DOHH2 (cell line): ENCODE measurements around the gene SCAMP3.
"Not testable (repeated sequence)": the region's sequence is repeated elsewhere in the genome, so short reads cannot be mapped to it uniquely, and the experiment has no call there.

Experiments
- H3F3A ChIP-seq: fragments of 200-600 bp; sonication (generic), shearing (Covaris generic); 2 replicates; pipeline ENCODE4 v1.6.0; 2016; ENCODE audit warnings: antibody characterized with exemption, mild to moderate bottlenecking; ENCODE audit not compliant: control insufficient read depth, insufficient read depth
- H3K27ac ChIP-seq: fragments of 200-600 bp; sonication (generic); 2 replicates; pipeline ENCODE4 v1.5.1; 2014; ENCODE audit warnings: low read depth, mild to moderate bottlenecking, low read length, moderate library complexity
- H3K27me3 ChIP-seq: fragments of 200-600 bp; sonication (generic); 2 replicates; pipeline ENCODE4 v1.6.1; 2014; ENCODE audit warnings: mild to moderate bottlenecking, low read length, mixed read lengths; ENCODE audit not compliant: control insufficient read depth
- H3K36me3 ChIP-seq: fragments of 200-600 bp; sonication (generic); 2 replicates; pipeline ENCODE4 v1.6.1; 2014; ENCODE audit warnings: mild to moderate bottlenecking, low read length, moderate library complexity, mixed read lengths; ENCODE audit not compliant: control insufficient read depth
- H3K4me1 ChIP-seq: fragments of 200-600 bp; sonication (generic); 2 replicates; pipeline ENCODE4 v1.6.1; 2014; ENCODE audit warnings: mild to moderate bottlenecking, low read length, mixed read lengths; ENCODE audit not compliant: control insufficient read depth
- H3K4me2 ChIP-seq: fragments of 200-600 bp; sonication (generic); 2 replicates; pipeline ENCODE4 v1.6.0; 2014; ENCODE audit warnings: mild to moderate bottlenecking, low read length, moderate library complexity
- H3K4me3 ChIP-seq: fragments of 200-600 bp; sonication (generic); 2 replicates; pipeline ENCODE4 v1.5.1; 2014; ENCODE audit warnings: mild to moderate bottlenecking, low read length, mixed read lengths
- H3K79me2 ChIP-seq: fragments of 200-600 bp; sonication (generic); 2 replicates; pipeline ENCODE4 v1.6.1; 2014; ENCODE audit warnings: mild to moderate bottlenecking, low read length, mixed read lengths; ENCODE audit not compliant: control insufficient read depth
- H3K9me2 ChIP-seq: fragments of 200-600 bp; sonication (generic); replicated peaks from 2 replicates; pipeline ENCODE4 v1.6.1; 2014; ENCODE audit warnings: mild to moderate bottlenecking, low read length, mixed read lengths; ENCODE audit not compliant: control insufficient read depth
- H3K9me3 ChIP-seq: fragments of 200-600 bp; sonication (generic); 2 replicates; pipeline ENCODE4 v1.6.1; 2014; ENCODE audit warnings: antibody characterized with exemption, low read length, mixed read lengths; ENCODE audit not compliant: control insufficient read depth, insufficient read depth
- H4K20me1 ChIP-seq: fragments of 200-600 bp; sonication (generic); 2 replicates; pipeline ENCODE4 v1.6.0; 2014; ENCODE audit warnings: low read depth, mild to moderate bottlenecking, antibody characterized with exemption, low read length, moderate library complexity; ENCODE audit not compliant: control insufficient read depth, insufficient read depth
- CTCF ChIP-seq: fragments of 200-600 bp; sonication (generic); IDR thresholded peaks from one replicate; pipeline ENCODE4 v1.5.1; 2014; ENCODE audit warnings: antibody characterized with exemption, mild to moderate bottlenecking, low read depth, low read length; ENCODE audit not compliant: poor library complexity, severe bottlenecking
- EZH2phosphoT487 ChIP-seq: fragments of 200-600 bp; sonication (generic); IDR thresholded peaks from 2 replicates; pipeline ENCODE4 v1.6.1; 2017; ENCODE audit warnings: borderline replicate concordance, mild to moderate bottlenecking, antibody characterized with exemption, low read length, moderate library complexity, mixed read lengths

The SCAMP3 gene

DNA sequence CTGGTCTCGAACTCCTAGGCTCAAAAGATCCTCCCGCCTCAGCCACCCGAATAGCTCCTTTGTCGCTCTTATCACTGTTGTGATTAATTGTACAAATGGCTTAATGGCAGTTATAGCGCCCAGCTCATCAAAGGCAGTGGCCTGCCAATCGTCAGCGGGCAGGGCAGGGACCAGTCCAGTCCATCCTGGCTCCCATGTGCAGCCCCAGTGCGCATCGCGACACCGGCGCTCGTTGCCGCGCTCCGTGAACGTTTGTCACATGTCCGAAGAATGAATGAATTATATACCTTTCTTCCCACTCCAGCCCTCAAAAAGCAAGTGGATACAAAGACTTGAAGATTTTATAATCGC, 35.3 kb downstream of the SCAMP3 start:
- H3K27me3 ChIP-seq: no peaks in the 10 kb centered on the region
- peaks cover 22% of the 10 kb centered on the region for H3K36me3 ChIP-seq
- H3K27ac ChIP-seq: peak overlapping the region; percentile 91
- no peaks in the 10 kb centered on the region for H3K9me2 ChIP-seq
- peaks cover 44% of the 10 kb centered on the region for H3F3A ChIP-seq
- peaks cover 36% of the 10 kb centered on the region for H3K79me2 ChIP-seq
- no peaks in the 10 kb centered on the region for H3K9me3 ChIP-seq
- peak overlapping the region; percentile 98 for H3K4me3 ChIP-seq
- H3K4me1 ChIP-seq: peaks cover 57% of the 10 kb centered on the region
- TF ChIP-seq CTCF (peak; percentile 35), EZH2phosphoT487 (no peak)
- peak overlapping the region; percentile 92 for H3K4me2 ChIP-seq
- H4K20me1 ChIP-seq: no peaks in the 10 kb centered on the region

DNA sequence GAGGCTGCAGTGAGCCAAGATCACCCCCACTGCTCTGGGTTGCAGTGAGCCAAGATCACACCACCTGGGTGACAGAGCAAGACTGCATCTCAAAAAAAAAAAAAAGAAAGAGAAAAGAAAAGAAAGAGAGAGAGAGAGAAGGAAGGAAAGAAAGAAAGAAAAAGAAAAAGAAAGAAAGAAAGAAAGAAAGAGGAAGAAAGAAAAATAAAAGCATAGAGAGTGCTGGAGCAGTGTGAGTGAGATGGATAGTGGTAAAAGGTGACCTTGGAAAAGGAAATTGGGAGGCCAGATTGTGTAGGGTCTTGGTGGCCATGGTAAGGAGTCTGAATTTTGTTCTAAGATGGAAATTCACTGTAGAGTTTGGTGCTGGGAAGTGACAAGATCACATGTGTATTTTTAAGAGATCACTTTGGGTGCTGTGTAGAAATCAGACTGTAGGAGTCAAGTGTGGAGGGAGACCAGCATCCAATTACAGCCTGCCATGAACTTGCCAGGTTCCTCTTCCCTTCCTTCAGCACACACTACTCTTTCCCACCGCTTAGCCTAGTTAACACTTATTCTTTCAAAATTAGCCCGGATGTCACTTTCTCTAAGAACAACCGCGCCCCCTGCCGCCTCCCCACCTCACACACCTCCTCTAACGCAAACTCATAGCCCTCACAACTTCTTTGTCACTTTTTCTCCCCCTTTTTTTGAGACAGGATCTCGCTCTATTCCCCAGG, 35.8 kb downstream of the SCAMP3 start:
- peaks cover 61% of the 10 kb centered on the region for H3K4me1 ChIP-seq
- H3K9me2 ChIP-seq: no peaks in the 10 kb centered on the region
- peaks cover 22% of the 10 kb centered on the region for H3K36me3 ChIP-seq
- TF ChIP-seq EZH2phosphoT487 (no peak), CTCF (peak; percentile 83)
- H3K79me2 ChIP-seq: peaks cover 38% of the 10 kb centered on the region
- H3K4me2 ChIP-seq: peak overlapping the region; percentile 92
- H3K27ac ChIP-seq: peak overlapping the region; percentile 91
- H4K20me1 ChIP-seq: no peaks in the 10 kb centered on the region
- H3K27me3 ChIP-seq: no peaks in the 10 kb centered on the region
- H3K9me3 ChIP-seq: no peaks in the 10 kb centered on the region
- H3F3A ChIP-seq: peaks cover 44% of the 10 kb centered on the region
- H3K4me3 ChIP-seq: peak overlapping the region; percentile 98

GRCh38 chr1:155225404-155225759, 36.8 kb downstream of the SCAMP3 start:
- not testable (repeated sequence) for H3K27me3 ChIP-seq, H3K9me2 ChIP-seq, H3K9me3 ChIP-seq, H4K20me1 ChIP-seq
- Histone ChIP-seq H3K4me2 (peak overlapping the region; percentile 92), H3K4me3 (peak overlapping the region; percentile 98), H3K4me1 (peaks cover 66% of the 10 kb centered on the region), H3K36me3 (peaks cover 22% of the 10 kb centered on the region), H3K27ac (peak overlapping the region; percentile 91), H3K79me2 (peaks cover 39% of the 10 kb centered on the region), H3F3A (peaks cover 40% of the 10 kb centered on the region)

- H3K4me2 ChIP-seq: peak overlapping the region; percentile 92
Measured at GRCh38 chr1:155223047-155223446, 39.1 kb downstream of the SCAMP3 start.

GRCh38 chr1:155220211-155220965, 41.8 kb downstream of the SCAMP3 start:
- not testable (repeated sequence) for H3K4me2 ChIP-seq, H3K4me3 ChIP-seq, H3K9me2 ChIP-seq, H3K27ac ChIP-seq, H4K20me1 ChIP-seq, H3K27me3 ChIP-seq, H3K9me3 ChIP-seq
- Histone ChIP-seq H3K36me3 (peaks cover 10% of the 10 kb centered on the region), H3F3A (peaks cover 25% of the 10 kb centered on the region), H3K4me1 (peaks cover 61% of the 10 kb centered on the region), H3K79me2 (peaks cover 18% of the 10 kb centered on the region)

More at GRCh38 chr1:155223047-155223446, 39.1 kb downstream of the SCAMP3 start:
- H3K9me3 ChIP-seq: no peaks in the 10 kb centered on the region
- H3K27ac ChIP-seq: peak overlapping the region; percentile 91
- no peak for TF ChIP-seq EZH2phosphoT487
- no peak for TF ChIP-seq CTCF
- H4K20me1 ChIP-seq: no peaks in the 10 kb centered on the region
- no peaks in the 10 kb centered on the region for H3K27me3 ChIP-seq
- H3K4me3 ChIP-seq: peak overlapping the region; percentile 52
- no peaks in the 10 kb centered on the region for H3K9me2 ChIP-seq
- H3K79me2 ChIP-seq: peaks cover 38% of the 10 kb centered on the region
- peaks cover 22% of the 10 kb centered on the region for H3K36me3 ChIP-seq
- peaks cover 77% of the 10 kb centered on the region for H3K4me1 ChIP-seq
- H3F3A ChIP-seq: peaks cover 41% of the 10 kb centered on the region
